DMS153 (cell line): ENCODE measurements around the gene TPCN1.
A peak's percentile ranks its signal among the peaks of the same experiment; 100 is the strongest.
"Not testable (repeated sequence)": the region's sequence is repeated elsewhere in the genome, so short reads cannot be mapped to it uniquely, and the experiment has no call there.

ENCODE experiments used
- DNase-seq: peaks from one replicate; lab custom pipeline; 2025; lab: John Stamatoyannopoulos, UW

The TPCN1 gene

DNA sequence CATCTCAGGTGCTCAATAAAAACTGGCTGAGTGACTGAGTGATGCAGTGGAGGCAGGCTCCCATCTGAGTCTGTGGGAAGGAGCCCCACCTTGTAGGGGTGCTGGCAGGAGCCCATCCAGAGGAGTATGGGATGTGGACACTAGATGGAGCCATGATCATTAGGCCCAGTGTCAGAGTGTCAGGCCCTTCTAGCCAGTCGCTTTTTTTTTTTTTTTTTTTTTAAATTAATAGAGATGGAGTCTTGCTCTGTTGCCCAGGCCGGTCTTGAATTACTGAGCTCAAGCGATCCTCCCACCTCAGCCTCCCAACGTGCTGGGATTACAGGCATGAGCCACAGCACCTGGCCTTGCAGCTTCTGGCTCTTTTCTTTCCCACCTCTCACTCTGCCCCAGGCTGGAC is 24.3 kb upstream of the TPCN1 start:
- peak; percentile 70 for DNase-seq

GRCh38 chr12:113197518-113198077 is 23.7 kb upstream of the TPCN1 start:
- DNase-seq: no peak

- DNase-seq: no peak
Measured at GRCh38 chr12:113198296-113198695, 23.0 kb upstream of the TPCN1 start.

GRCh38 chr12:113200021-113200797 is 21.1 kb upstream of the TPCN1 start:
- DNase-seq: no peak

- no peak for DNase-seq
Measured at GRCh38 chr12:113201187-113202177, 19.8 kb upstream of the TPCN1 start.

DNA sequence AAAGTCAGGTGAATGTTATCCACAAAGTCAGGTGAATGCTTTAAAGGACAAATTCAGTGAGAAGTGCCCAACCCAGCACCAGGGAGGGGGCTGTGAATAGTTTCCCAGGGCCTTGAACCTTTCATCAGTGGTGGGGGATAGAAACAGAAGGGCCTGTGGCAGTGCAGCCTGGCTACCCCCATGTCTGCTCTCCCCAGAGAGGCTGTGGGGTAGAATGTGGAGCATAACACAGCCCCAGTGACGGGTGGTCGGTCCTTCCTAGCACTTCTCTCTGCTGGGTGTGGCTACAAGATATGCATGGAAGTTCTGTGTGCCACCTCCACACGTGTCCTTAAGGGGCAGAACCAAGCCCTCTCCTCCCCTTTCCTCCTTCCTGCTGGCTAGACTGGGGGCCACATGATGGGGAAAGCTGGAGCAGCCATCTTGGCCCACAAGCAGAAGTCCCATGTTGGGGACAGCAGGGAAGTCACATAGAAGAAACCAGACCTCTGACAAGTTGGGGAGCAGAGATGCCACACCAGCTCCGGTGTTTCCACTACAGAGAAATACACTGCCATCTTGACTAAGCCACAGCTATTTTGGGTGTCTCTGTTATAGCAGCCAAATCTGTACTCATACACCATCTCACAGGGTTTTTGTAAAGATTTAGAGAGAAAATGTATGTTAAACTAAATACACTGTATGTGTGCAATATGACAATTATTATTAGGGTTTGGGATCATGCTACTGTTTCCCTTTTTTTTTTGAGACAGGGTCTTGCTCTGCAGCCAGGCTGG is 18.8 kb upstream of the TPCN1 start:
- DNase-seq: no peak

DNA sequence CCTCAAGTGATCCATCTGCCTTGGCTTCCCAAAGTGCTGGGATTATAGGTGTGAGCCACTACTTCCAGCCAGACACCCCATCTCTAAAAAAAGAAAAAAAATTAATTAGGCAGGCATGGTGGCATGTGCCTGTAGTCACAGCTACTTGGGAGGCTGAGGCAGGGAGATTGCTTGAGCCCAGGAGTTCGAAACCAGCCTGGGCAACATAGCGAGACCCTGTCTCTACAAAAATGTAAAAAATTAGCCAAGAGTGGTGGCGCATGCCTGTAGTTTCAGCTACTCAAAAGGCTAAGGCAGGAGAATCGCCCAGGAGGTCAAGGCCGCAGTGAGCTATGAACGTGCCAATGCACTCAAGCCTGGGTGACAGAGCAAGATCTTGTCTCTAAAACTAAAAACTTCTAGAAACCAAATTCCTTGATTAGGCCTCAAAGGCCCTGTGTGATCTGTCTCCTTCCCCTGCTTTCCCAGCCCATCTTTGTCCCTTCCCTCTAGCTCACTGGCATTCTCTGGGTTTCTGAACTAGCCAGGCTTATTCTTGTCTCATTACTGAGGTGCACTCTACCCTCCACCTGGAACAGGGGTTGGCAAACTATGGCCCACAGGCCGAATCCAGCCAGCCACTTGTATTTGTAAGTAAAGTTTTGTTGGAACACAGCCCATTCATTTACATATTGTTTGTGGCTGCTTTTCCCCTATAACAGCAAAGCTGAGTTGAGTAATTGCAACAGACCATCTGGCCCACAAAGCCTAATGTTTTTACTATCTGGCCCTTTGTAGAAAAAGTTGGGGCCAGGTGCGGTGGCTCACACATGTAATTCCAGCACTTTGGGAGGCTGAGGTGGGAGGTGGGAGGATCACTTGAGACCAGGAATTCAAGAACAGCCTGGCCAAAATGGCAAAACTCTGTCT is 17.2 kb upstream of the TPCN1 start:
- no peak for DNase-seq

DNA sequence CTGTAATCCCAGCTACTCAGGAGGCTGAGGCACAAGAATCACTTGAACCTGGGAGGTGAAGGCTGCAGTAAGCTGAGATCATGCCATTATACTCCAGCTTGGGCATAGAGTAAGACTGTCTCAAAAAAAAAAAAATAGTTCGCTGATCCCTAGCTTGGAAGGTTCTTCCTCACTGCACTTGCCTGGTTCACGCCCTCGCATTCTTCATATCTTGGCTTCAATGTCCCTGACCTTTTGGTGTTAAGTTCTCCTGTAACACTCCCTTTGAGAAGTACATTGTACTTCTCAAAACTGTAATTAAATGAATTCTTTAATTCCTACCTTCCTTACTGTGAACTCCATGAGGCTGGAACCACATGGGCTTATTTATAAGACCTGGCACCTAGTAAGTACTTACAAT is 16.5 kb upstream of the TPCN1 start:
- DNase-seq: no peak

GRCh38 chr12:113206802-113207201 is 14.5 kb upstream of the TPCN1 start:
- DNase-seq: not testable (repeated sequence)

- no peak for DNase-seq
Measured at GRCh38 chr12:113207613-113208040, 13.6 kb upstream of the TPCN1 start.

- no peak for DNase-seq
Measured at GRCh38 chr12:113208041-113208934, 13.0 kb upstream of the TPCN1 start.

- no peak for DNase-seq
Measured at GRCh38 chr12:113211160-113211559, 10.1 kb upstream of the TPCN1 start.

- DNase-seq: no peak
Measured at GRCh38 chr12:113214895-113215400, 6.3 kb upstream of the TPCN1 start.

- no peak for DNase-seq
Measured at GRCh38 chr12:113216027-113216426, 5.2 kb upstream of the TPCN1 start.

DNA sequence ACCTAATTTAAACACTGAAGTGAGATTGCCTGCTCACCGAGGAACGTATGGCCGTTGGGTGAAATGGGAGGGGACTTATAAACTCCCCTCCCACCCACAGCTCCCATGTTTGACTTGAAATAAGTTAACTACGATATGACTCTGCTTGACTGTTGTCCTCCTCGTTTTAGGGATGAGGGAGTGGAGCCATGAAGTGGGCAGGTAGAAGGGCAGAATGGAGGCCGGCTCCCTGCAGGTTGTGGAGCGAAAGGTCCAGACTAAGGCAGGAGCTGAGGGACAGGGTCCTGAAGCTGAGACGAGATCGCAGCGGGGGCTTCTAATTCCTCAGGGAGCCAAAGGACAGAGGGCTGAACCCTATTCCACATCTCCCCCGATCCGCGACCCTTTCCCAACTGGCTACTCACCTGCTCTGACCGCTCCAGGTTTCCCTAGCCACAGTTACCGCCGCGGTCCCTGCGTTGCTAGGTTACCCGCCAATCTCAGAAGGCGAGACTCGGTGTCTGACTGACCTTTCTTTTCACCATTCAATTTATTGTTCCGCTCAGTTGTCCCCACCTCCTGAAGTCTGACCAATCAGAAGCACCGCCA is 577 bp upstream of the TPCN1 start:
- no peak for DNase-seq

DNA sequence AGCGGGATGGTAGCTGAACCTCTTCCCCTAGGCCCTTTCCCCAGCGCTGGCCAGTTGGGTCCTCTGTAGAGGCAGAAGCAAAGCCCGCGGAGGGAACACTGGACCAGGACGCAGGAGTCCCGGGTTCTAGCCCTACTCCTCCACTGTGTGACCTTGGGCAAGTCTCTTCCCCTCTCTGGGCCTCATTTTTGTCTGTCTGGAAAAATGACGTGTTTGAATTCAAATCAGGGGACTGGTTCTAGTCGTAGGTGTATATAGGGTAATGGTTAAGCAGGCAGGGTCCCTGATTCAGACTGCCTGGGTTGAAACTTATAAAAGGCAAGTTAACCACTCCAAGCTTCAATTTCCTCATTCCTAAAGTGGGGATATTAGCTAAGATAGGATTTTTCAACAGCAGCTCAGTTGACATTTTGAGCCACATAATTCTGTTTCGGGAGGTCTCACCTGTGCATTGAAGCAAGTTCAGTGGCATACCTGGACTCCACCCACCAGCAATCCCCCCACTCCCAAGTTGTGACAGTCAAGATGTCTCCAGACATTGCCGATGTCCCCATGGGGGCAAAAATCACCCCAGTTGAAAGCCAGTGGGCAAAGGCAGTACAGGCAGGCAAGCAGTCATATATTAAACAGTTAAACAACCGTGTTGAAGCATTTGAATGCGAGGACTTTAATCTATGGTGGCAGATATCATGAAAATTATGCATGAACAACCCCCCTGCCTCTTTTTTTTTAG is 899 bp downstream of the TPCN1 start:
- no peak for DNase-seq

- peak; percentile 91 for DNase-seq
Measured at GRCh38 chr12:113222730-113223531, 1.7 kb downstream of the TPCN1 start.

GRCh38 chr12:113224955-113225354 is 3.7 kb downstream of the TPCN1 start:
- DNase-seq: no peak
